NCI-H82 treated with DMSO at 0.1 percent for 48 hours (cell line): ENCODE results near the gene TAS2R10.
"Not testable (repeated sequence)": the region's sequence is repeated elsewhere in the genome, so short reads cannot be mapped to it uniquely, and the experiment has no call there.

Source experiments
- DNase-seq: peaks from one replicate; lab custom pipeline; 2025; ENCODE audit not compliant: unreplicated experiment; lab: John Stamatoyannopoulos, UW

TAS2R10 gene

GRCh38 chr12:10826258-10826657, at the start of gene TAS2R10:
TSS of gene TAS2R10 (minus strand) at chr12:10826358. CDS start at chr12:10826269, 89 bp downstream.
- DNase-seq = no peak

GRCh38 chr12:10873378-10873777, 47.2 kb upstream of the TAS2R10 start:
- no peak for DNase-seq

- DNase-seq = no peak
These were observed 41.2 kb upstream of the TAS2R10 start for GRCh38 chr12:10867381-10867780.

- DNase-seq = no peak
These were observed 37.5 kb upstream of the TAS2R10 start for GRCh38 chr12:10863512-10864218.

GRCh38 chr12:10861366-10861765, 35.2 kb upstream of the TAS2R10 start:
- DNase-seq = no peak

- no peak for DNase-seq
These were observed 29.6 kb upstream of the TAS2R10 start for GRCh38 chr12:10855807-10856206.

GRCh38 chr12:10853776-10854175, 27.6 kb upstream of the TAS2R10 start:
- no peak for DNase-seq

- DNase-seq = no peak
These were observed 25.2 kb upstream of the TAS2R10 start for GRCh38 chr12:10851243-10851858.

GRCh38 chr12:10849425-10849878, 23.3 kb upstream of the TAS2R10 start, which contains the start of gene PRR4:
TSS of gene PRR4 (minus strand) at chr12:10849475. CDS start at chr12:10849437, 38 bp downstream.
- DNase-seq = no peak

GRCh38 chr12:10847744-10848143, 21.6 kb upstream of the TAS2R10 start:
- no peak for DNase-seq

- no peak for DNase-seq
These were observed 16.7 kb upstream of the TAS2R10 start for GRCh38 chr12:10842862-10843261.

- DNase-seq = no peak
These were observed 12.3 kb upstream of the TAS2R10 start for GRCh38 chr12:10838461-10838860.

GRCh38 chr12:10829994-10830393, 3.8 kb upstream of the TAS2R10 start:
- no peak for DNase-seq

GRCh38 chr12:10824957-10825356, 1.2 kb downstream of the TAS2R10 start:
- DNase-seq = no peak

- no peak for DNase-seq
These were observed 14.1 kb downstream of the TAS2R10 start for GRCh38 chr12:10811883-10812536.

GRCh38 chr12:10810068-10810467, 16.1 kb downstream of the TAS2R10 start, which contains the start of gene TAS2R9:
TSS of gene TAS2R9 (minus strand) at chr12:10810168. CDS start at chr12:10810075, 93 bp downstream.
- no peak for DNase-seq

- no peak for DNase-seq
These were observed 19.0 kb downstream of the TAS2R10 start, which contains the start of gene TAS2R8 for GRCh38 chr12:10807186-10807585. TSS of gene TAS2R8 (minus strand) at chr12:10807286. CDS start at chr12:10806980, 306 bp downstream.

GRCh38 chr12:10802587-10802986, 23.6 kb downstream of the TAS2R10 start, which contains the start of gene TAS2R7:
TSS of gene TAS2R7 (minus strand) at chr12:10802627. CDS start at chr12:10802570, 57 bp downstream.
- DNase-seq = no peak

GRCh38 chr12:10801741-10802140, 24.4 kb downstream of the TAS2R10 start:
- no peak for DNase-seq

- DNase-seq = no peak
These were observed 31.9 kb downstream of the TAS2R10 start for GRCh38 chr12:10794222-10794621.

- not testable (repeated sequence) for DNase-seq
These were observed 34.4 kb downstream of the TAS2R10 start for GRCh38 chr12:10791769-10792168.

GRCh38 chr12:10783252-10783651, 42.9 kb downstream of the TAS2R10 start:
- DNase-seq = no peak
